ENCODE results near the gene SERPINA9.
A peak's percentile ranks its signal among the peaks of the same experiment; 100 is the strongest.

The SERPINA9 gene

DNA sequence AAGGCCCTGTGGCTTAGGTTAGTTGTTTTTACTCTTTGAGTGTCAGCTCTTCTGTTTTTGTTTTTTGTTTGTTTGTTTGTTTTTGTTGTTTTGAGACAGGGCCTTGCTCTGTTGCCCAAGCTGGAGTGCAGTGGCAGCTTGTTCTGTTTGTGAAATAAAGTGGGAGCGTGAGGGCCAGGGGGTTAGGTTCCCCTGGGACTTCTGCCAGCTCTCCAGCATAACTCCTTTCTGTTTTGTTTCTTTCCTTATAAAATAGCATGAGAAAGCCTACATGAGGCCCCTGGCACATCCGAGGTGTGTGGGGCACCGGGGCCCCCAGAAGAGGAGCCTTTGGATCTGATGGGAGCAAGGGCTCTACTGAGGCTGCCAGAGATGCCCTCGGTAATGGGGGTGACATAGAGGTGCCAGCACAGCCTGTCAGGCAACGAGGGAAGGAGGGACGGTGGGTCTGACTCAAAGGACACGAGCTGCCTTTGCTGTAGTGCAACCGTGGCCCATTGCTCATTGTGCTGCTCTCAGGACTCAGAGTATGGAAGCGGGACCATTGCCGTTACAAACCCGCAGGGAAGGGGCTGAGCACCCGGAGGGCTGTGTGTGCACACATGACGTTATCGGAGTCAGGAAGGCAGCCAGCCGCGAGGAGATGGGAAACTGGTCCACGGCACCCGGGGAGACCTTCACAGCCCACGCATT is 14.3 kb downstream of the SERPINA9 start:
- no peak for DNase-seq

DNA sequence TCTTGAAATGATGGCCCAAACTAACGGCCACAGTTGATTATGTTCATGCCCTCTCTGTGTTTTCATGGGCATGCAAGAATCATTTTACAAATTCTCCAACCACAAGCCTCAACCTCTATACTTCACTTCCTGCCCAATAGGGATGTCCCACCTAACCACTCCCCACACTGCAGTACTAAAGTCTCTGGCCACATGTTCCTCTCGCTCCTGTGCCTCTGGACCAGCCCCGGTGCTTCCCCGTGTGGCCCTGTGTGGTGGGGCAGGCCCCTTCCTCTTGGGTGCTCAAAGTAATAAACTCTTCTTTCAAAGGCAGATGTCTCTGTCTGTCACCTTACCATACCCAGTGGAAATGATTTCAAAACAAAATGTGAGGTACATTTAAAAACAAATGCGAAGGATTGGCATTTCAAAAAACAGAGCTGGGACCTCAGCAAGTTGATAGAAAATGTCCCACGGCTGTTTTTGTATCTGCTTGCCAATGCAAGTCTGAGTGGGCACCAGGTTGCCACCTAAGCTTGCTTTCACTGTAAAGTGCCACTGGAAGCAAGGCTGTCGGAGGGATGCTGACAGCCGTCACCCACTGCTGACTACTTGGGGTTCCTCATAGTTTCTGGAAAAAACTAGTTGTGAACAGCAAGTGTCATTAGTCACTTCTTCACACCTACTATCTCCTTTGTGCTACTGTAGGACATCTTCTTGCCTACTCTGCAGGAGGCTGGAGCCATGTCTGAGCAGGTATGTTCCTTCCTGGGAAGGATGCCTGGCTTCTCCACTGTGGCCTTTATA is 15.2 kb downstream of the SERPINA9 start:
- DNase-seq = no peak

DNA sequence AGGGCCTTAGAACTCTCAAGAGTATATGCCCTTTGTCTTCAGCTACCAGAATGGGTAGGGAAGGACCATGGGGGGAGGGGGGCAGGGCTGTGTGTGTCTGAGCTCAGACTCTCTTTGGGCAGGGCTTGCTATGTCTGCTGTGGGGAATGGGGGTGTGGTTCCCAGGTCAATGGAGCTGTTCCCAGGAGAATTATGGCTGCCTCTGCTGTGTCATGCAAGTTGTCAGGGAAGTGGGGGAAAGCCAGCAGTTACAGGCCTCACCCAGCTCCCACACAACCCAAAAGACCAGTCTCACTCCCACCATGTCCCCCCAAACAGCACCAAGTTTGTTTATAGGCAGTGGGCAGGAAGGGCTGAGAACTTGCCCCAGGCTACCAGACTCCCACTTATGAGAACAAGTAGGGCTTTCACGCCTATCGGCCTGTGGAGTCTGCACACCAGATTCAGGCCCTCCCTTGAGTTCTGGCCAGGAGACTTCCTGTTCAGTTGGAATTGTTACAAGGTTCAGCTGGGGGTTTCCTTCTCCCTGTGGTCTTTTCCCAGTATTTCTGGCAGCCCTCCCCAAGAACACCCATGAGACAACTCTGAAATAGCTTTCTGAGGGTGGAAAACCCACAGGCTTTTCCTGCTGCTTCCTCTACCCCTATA is 17.3 kb downstream of the SERPINA9 start:
- no peak for DNase-seq

DNA sequence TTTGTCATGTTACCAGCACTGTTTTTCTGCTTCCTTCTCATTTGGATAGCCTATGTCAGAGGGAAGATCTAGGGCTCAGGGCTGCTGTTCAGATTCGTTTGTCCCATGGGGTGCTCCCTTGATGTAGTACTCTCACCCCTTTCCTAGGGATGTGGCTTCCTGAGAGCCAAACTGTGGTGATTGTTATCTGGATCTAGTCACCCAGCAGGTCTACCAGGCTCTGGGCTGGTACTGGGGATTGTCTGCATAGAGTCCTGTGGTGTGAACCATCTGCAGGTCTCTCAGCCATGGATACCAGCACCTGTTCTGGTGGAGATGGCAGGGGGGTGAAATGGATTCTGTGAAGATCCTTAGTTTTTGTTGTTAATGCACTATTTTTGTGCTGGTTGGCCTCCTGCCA is 17.9 kb downstream of the SERPINA9 start:
- no peak for DNase-seq

DNA sequence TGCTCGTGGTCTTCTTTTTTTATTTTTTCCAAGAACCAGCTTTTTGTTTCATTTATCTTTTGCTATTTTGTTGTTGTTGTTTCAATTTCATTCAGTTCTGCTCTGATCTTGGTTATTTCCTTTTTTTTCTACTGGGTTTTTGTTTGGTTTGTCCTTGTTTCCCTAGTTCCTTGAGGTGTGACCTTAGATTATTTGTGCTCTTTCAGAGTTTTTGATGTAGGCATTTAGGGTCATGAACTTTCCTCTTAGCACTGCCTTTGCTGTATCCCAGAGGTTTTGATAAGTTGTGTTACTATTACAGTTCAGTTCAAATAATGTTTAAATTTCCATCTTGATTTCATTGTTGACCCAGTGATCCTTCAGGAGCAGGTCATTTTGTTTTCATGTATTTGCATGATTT is 20.1 kb downstream of the SERPINA9 start:
- no peak for DNase-seq

DNA sequence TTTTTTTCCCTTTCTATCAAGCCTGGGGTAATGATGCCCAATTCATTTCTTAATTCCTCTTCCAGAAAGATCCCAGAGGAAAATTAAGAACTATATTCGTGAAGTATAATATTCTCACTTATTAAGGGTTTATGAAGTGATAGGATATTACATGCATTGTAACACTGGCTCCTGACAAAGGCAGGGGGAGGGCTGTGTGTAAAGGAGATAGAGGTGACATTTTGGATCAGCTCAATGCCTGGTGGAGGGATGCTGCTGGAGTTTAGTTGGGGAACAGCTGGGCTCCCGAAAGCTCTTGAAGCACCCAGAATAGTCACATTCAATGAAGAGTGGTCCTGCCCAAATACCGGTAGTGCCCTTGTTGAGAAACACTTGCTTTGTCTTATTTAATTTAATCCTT is 24.2 kb downstream of the SERPINA9 start:
- DNase-seq = no peak

DNA sequence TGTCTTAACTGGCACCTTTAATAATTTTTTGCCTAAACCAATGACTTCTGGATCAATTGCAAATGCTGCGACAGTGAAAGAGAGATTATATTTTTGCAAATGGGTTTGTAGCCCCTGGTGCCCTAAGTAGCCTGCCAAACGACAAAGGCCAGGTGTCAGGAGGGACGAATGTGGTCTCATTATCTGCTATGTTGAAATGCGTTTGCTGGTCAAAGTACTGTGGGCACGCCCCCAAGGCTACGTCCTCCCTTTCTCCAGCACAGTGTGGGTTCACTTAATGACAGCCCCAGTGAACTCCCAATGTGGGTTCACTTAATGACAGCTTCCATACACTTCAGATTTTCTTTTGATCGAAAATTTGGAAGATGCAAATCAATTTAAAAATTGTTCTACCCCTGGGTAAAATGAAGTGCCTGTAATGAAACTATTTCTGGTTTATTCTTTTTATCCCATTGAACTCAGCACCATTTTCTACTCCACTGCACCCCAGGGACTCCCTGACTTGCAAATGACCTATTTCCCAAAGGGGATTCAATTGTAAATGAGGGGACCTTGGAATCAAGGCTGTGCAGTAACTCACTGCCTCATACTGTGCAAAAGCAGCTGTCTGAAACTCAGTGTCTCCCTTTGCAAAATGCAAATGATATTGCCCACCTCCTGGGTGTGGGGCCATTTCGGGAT is 24.8 kb downstream of the SERPINA9 start:
- no peak for DNase-seq

DNA sequence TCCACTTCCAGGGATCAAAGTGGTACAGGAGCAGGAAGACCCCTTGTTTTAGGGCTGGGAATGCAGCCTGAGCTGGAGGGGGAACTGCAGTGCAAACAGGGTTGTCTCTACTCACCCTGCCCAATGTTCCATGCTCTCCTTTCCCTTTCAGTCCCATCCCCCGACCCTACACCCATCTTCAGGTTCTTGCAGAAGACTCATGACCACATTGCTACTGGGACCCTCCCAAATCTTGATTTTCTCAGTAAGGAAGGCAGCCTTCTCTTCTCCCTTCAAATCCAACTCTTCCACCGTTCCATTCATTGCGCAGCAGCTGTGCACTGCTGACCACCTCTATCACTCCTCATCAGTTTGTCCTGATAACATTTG is 25.3 kb downstream of the SERPINA9 start:
- no peak for DNase-seq

DNA sequence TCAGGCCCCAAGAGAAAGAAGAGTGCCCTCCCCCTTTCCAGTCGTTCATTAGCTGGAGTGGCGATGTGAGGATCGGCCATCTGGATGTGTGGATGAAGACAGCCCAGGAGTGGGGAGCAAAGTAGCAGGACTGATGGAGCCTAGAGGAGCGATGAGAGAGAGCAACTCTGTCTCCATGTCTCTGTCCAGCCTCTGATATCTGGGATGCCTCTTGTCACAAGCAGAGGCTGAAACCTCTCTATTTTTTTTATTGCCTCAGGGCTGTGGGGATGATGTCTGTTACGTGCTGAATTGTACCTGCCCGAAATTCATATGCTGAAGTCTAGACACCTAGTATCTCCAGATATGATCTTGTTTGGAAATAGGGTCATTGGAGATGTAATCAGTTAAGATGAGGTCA is 26.1 kb downstream of the SERPINA9 start:
- DNase-seq = no peak

DNA sequence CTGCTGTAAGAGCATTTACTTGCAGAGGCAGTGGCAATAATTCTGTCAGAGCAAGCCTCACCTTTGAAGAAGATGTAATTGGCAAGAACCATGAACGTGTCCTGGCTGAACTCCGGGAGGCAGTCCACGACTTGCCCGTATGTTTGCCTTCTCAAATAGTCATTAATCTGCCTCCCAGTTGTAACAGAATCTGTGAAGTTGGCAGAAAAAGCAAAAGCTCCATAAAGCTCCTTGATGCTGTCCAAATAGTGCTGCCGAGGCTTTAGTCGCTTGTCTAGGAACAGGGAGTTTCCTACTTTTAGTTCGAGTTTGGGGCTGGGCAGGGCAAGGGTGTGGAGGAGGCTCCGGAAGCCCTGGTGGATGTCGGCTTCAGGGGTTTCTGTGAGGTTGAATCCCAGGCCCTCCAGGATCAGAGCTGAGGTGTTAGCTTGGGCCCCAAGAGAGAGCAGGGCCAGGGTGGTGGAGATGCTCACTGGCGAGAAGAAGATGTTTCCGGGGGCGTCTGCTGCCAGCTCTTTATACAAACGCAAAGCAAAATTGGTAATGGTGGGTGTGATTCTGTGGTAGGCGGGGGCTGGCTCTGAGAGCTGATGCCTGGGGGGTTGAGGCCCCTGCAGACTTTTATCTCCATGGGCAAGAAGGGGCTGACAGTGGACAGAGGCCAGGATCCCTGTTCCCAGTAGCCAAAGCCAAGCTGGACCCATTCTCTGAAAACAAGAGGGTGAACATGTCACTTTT is 27.8 kb downstream of the SERPINA9 start:
- DNase-seq = no peak

DNA sequence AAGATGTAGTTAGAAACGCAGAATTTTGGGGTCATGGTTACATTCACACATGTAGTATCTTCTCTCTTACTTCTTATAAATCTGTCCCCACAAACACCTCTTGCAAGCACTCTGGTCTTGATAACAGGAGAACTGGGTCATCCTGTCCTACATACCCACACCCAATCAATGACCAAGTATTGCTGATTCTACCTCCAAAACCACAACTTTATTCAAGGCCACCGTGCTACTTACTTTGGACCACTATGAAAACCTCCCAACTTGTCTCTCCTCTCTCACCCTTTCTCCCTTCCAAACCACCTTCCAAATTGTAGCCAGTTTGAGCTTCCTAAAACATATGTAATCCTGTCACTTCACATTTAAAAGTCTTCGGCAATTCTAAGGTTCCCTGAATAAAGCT is 28.8 kb downstream of the SERPINA9 start:
- DNase-seq = no peak

DNA sequence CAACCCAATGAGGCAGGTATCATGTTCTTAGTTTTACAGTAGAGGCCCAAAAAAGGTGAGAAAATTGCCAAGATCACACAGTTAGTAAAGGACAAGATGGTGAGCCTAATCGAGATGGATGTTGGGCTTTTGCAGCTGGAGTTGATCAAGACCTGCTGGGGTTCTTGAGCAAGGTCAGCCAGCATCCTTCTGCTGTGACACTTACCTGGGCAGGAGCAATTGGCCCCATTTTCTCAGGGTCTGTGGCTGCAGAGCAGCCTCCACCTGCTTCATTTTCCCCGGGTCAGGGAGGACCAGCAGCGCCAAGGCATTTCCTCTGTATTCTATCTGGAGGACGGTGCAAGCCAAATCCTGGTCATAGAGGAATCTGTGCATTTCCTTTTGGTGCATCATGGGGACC is 29.9 kb downstream of the SERPINA9 start:
- no peak for DNase-seq

DNA sequence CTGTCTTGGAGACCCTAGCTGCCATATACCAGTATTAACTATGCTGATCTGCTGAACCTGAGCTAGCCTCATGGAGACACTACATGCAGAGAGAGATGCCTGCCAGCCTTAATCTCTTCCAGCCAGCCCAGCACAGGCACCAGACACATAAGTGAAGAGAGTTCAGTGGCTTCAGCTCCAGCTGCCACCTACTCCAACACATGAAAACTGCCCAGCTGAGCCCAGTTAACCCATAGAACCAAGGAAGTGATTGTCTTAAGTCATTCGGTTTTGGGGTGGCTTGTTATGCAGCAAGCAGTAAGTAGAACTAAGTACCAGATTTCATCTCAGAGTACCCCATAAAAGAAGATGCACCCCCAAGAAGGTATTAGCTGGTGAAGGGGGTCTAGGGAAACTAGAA is 31.0 kb downstream of the SERPINA9 start:
- no peak for DNase-seq

DNA sequence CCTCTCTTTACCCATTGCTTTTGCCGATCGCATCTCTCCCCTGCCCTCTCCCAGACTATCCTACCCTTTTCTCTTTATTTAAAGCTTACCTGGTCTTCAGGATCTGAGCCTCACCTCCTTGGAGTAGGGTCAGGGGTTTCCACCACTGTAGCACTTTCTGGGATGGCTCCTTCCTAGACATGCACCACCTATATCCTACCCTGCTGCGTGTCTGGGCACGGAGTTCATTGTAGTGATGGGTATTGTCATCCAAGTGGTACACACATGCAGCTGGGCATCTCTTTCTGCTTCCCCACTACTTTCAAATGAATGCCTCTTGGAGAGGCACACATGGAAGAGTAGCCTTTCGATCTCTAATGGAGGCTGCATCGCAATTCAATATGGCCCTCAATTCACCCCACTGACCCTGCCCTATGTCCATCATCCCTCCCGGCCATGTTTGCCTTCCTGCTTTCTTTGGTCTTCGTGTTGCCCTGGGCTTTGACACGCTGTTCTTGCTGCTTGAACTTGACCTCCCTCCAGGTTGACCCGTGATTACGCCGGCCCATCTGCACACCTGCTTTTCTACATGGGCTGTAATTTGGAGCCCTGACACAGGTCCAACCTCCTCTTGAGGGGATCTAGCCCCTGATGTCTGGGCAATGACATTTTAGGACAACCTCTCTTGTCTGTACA is 34.3 kb downstream of the SERPINA9 start:
- no peak for DNase-seq

DNA sequence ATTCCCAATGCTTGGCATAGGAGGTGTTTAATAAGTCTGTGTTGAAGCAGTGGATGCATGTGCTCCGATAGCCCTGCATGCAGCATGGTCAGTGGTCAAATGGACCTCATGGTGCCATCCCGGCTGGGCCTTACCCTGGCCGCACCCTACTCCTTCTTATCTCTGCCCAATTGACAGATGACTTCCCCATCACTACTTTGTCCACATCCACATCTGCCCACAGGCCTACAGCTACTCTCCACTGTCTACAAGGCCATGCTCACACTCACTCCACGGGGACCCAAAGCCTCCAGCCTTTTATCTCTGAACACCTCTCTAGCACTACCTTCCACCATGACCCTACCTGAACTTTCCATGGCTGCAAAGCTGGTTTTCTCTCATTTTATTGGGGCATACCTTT is 34.9 kb downstream of the SERPINA9 start:
- DNase-seq = no peak

DNA sequence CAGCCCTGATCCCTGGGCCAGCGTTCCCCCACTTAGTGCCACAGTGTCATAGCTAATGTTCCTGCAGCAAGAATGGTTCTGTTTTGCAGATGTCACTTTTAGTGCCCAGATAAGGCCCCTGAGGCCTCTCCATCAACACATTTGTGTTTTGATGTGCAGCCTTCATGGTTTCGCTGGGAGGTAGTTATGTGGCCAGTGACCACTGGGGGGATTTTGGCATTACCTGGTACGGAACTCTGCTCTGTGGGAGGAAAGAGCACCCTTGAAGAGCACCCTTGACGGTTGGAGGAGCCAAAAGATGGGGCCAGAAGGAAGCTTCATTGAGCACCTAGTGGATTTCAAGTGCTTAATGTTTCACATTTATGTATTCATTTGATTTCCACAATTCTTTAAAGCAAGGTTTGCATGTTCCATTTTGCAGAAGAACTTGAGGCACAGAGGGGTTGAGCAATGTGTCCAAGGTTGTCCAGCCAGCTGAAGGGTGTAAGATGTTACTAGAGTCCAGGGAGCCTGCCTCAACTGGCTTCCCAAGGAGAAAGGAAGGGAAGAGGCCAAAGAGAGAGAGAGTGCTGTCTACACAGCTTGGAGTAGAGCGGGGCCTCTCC is 36.4 kb downstream of the SERPINA9 start:
- DNase-seq = no peak

DNA sequence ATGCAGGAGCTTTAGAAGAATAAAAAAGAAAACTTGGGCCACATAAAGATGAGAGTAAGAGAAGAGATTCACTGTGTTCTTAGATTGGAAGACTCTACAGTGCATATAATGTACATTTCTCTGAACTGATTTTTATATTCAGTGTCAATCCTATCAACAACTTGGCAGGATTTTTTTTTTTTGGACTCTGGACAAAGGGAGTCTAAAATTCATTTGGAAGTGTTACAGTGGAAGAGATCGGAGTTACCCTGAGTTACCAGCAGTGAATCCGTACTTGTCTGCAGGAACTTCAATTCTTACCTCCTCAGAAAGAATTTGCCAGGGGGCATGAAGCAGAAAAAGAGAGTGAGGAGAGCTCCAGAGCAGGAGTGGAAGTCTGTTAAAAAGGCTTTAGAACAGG is 47.4 kb downstream of the SERPINA9 start:
- DNase-seq = no peak

DNA sequence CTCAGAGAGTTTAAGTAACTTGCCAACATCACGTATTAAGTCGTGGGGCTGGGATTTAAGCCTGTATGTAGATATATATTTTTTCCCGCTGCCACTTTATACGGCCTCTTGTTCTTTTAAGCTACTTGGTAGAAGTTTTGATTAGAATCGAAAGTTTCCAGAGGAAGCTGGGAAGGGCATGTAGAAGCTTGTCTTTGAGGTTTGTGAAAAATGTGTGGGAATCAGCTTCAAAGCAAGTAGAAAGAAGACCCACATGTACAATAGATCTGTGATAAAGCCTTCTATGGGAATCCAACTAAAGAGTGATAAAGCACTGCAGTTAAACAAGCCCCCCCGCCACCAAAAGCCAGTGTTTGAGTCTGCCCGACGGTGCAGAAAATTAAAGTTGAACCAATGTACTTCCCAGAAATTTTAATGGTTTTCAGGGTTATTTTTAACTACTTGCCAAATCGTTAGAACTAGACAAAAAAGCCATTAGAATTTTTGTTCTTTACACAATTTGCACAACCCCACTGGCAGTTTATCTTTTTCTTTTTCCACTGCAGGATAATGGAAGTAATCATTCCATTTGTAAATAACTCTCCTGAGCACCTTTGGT is 48.9 kb downstream of the SERPINA9 start:
- DNase-seq = no peak

DNA sequence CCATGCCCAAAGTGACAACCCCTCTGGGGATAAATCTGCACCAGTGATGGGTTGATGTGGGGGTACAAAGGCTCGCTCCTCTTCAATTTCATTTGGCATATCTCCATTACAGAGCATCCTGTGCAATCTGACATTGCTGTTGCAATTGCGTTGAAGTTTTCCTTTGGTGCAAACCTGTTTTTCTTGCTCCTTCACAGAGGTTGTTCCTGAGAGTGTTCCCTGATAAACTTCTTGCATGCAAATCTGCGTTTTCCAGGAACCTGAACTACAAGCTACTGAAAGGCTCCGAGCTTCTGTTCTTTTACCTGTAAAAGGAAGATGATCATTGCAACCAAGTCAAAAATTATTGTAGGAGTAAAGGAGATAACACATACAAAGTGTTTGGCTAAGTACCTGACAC is 49.5 kb downstream of the SERPINA9 start:
- no peak for DNase-seq

DNA sequence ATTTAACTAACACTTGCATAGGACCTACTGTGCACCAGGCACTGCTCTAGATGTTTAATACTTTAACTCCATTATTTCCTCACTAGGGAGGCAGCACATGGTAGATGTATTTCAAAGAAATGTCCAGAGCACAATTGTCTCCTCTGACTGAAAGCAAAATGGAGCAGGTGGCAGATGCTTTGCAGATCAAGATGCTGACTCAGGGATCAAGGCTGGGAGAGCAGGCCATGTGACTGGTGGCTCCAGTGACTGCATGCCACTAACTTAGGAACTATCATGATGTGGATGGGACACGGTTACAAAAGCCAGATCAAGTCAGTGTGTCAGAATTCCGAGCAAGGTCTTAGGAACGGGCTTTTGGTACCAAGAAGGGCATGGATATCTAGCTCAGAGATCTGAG is 51.6 kb downstream of the SERPINA9 start:
- DNase-seq = no peak

DNA sequence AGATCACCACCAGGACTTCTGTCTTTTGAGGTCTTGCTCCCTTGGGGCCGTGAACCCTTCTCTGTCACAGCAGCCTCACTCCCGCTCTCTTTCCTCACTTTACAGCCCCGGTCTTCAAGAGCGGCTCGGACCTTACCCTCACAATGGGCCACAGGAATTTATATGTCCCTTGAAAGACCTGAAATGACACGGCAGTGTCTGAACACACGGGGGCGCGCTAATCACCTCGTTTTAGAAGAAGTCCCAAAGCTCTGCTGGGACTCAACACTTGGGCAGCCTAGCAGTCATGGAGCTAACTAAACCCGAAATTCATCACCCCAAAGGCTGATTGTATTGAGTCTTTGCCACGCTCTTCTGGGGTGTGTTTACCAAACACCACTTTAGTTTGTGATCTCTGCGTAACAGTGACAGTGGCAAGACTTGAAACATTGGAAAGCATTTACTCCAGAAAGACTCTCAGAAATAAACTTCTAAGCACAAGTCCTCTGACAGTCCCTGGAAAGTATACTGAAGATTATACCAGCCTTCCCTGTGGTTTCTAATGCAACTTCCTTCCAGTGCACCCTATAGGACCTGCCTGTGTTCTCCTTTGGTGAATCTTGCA is 52.4 kb downstream of the SERPINA9 start:
- DNase-seq = peak; percentile 50

Data from kidney glomerular epithelial cell (primary cell).